Liver (tissue), 9 donors: ENCODE measurements around the gene HNRNPL. TPM values are rescaled to one million over a fixed set of nuclear protein-coding genes. Genes with fewer than 3 reads are reported as not detected.

ENCODE experiments used
- DNase-seq: peaks from one replicate; pipeline ENCODE4 v3.0.0-alpha.2; 2017; ENCODE audit warnings: low spot score
- H3K27ac ChIP-seq, 2 donors: one replicate each; pipeline ENCODE4 v1.7.0; 2013; ENCODE audit warnings: inconsistent platforms in 2 of 2, low read length in 2 of 2, control low read depth in 1 of 2, low read depth in 1 of 2, mild to moderate bottlenecking in 1 of 2
- H3K27me3 ChIP-seq, 4 donors: one replicate each; pipeline versions ENCODE4 v1.6.1 to v1.7.0; 2013; ENCODE audit warnings: low read length in 3 of 4, inconsistent platforms in 1 of 4, mild to moderate bottlenecking in 1 of 4, moderate library complexity in 1 of 4; ENCODE audit not compliant: control insufficient read depth in 4 of 4, insufficient read depth in 4 of 4
- H3K36me3 ChIP-seq, 4 donors: one replicate each; pipeline versions ENCODE4 v1.6.1 to v1.7.0; 2013; ENCODE audit warnings: low read length in 3 of 4, mild to moderate bottlenecking in 3 of 4, low read depth in 1 of 4, moderate library complexity in 1 of 4; ENCODE audit not compliant: control insufficient read depth in 4 of 4, insufficient read depth in 3 of 4
- H3K4me1 ChIP-seq, 4 donors: one replicate each; pipeline versions ENCODE4 v1.6.1 to v1.7.0; 2013; ENCODE audit warnings: low read length in 3 of 4, mild to moderate bottlenecking in 3 of 4, moderate library complexity in 1 of 4; ENCODE audit not compliant: control insufficient read depth in 4 of 4, insufficient read depth in 4 of 4
- H3K4me3 ChIP-seq, 3 donors: one replicate each; pipeline versions ENCODE4 v1.6.1 to v1.7.0; 2013; ENCODE audit warnings: low read length in 3 of 3, control low read depth in 1 of 3, low read depth in 1 of 3, mild to moderate bottlenecking in 1 of 3
- H3K9ac ChIP-seq, 2 donors: one replicate each; pipeline ENCODE4 v1.7.0; 2013; ENCODE audit warnings: low read length in 2 of 2, mild to moderate bottlenecking in 2 of 2, moderate library complexity in 2 of 2, control low read depth in 1 of 2, low read depth in 1 of 2
- H3K9me3 ChIP-seq, 4 donors: one replicate each; pipeline versions ENCODE4 v1.6.1 to v1.7.0; 2013; ENCODE audit warnings: low read length in 3 of 4; ENCODE audit not compliant: control insufficient read depth in 4 of 4
- CTCF ChIP-seq: fragments of 150-350 bp; IDR thresholded peaks from 2 replicates; pipeline ENCODE4 v1.5.1; 2017; ENCODE audit warnings: improper control_type of control experiment, low read depth, low read length; ENCODE audit not compliant: missing input control
- EGR1 ChIP-seq, 2 donors: IDR thresholded peaks; 2 replicates each; pipeline ENCODE4 v1.6.1; 2016 to 2018; ENCODE audit warnings: antibody characterized with exemption in 2 of 2, low read depth in 2 of 2
- GABPA ChIP-seq, 2 donors: IDR thresholded peaks in 1 of 2; conservative IDR thresholded peaks in 1 of 2; 2 replicates each; pipeline ENCODE4 v1.6.1; 2016; ENCODE audit warnings: antibody characterized with exemption in 2 of 2, mild to moderate bottlenecking in 1 of 2, moderate library complexity in 1 of 2
- HNF4A ChIP-seq, 2 donors: conservative IDR thresholded peaks; 2 replicates each; pipeline ENCODE4 v1.6.1; 2016; ENCODE audit warnings: antibody characterized with exemption in 2 of 2, mild to moderate bottlenecking in 2 of 2
- MAX ChIP-seq: IDR thresholded peaks from 2 replicates; pipeline ENCODE4 v1.6.1; 2016; ENCODE audit warnings: antibody characterized with exemption
- RAD21 ChIP-seq, 2 donors: IDR thresholded peaks; 2 replicates each; pipeline ENCODE4 v1.6.1; 2016; ENCODE audit warnings: antibody characterized with exemption in 2 of 2, mild to moderate bottlenecking in 2 of 2
- REST ChIP-seq: IDR thresholded peaks from 2 replicates; pipeline ENCODE4 v1.6.1; 2016; ENCODE audit warnings: antibody characterized with exemption, mild to moderate bottlenecking
- RXRA ChIP-seq, 2 donors: IDR thresholded peaks; 2 replicates each; pipeline ENCODE4 v1.6.1; 2017 to 2018; ENCODE audit warnings: antibody characterized with exemption in 2 of 2, mild to moderate bottlenecking in 1 of 2
- SP1 ChIP-seq: IDR thresholded peaks from 2 replicates; pipeline ENCODE4 v1.6.1; 2018; ENCODE audit warnings: antibody characterized with exemption, mild to moderate bottlenecking
- TAF1 ChIP-seq: conservative IDR thresholded peaks from 2 replicates; pipeline ENCODE4 v1.6.1; 2016; ENCODE audit warnings: antibody characterized with exemption, mild to moderate bottlenecking
- YY1 ChIP-seq: IDR thresholded peaks from 2 replicates; pipeline ENCODE4 v1.6.1; 2016; ENCODE audit warnings: antibody characterized with exemption, mild to moderate bottlenecking
- ZBTB33 ChIP-seq: IDR thresholded peaks from 2 replicates; pipeline ENCODE4 v1.6.1; 2016; ENCODE audit warnings: antibody characterized with exemption
- WGBS: extraction: QIAGEN DNeasy Blood & Tissue Kit; methylation state at CpG from one replicate; pipeline ENCODE4 v1.1.7; 2013; 5-methylcytosine and 5-hydroxymethylcytosine counted together
- polyA plus RNA-seq, 2 donors: library from polyadenylated mRNA; stranded (reverse) in 1 of 2; unstranded in 1 of 2; fragments of 200-250 nt in 1 of 2; fragments of >200 nt in 1 of 2; fragmentation: Nextera tagmentation in 1 of 2; extraction: Ambion mirVana in 1 of 2; gene quantifications; one replicate each; pipeline versions ENCODE4 v1.2.1 to v1.2.3, GENCODE V29; 2013 to 2015
- total RNA-seq, 2 donors: library from RNA; depleted of rRNA; stranded (reverse); fragments of >200 nt; gene quantifications; one replicate each; pipeline ENCODE4 v1.2.3, GENCODE V29; 2014
- donor health status: healthy.
- donor health status: healthy.
- donor health status: healthy.
- donor health status: healthy.
- donor health status: healthy.

HNRNPL gene
- total and polyA plus RNA-seq, 4 donors: 50.4 to 166 (median 95.6) TPM

- H3K4me3 ChIP-seq: no peak overlapping the region
- no peaks in the 10 kb centered on the region for H3K9me3 ChIP-seq
- WGBS: 96% methylated on average over 19 of the region's 19 CpGs
- H3K27ac ChIP-seq: no peak overlapping the region
- H3K9ac ChIP-seq: no peak overlapping the region
- no peaks in the 10 kb centered on the region for H3K27me3 ChIP-seq
- DNase-seq: no peak
- TF ChIP-seq GABPA (IDR thresholded peaks at IDR 0.05 in 1 of 2, conservative IDR thresholded peaks at IDR 0.05 in 1 of 2) (no peak), RAD21 (IDR thresholded peaks at IDR 0.05) (no peak), CTCF (no peak), MAX (no peak), YY1 (no peak), EGR1 (IDR thresholded peaks at IDR 0.05; ENCODE audit: low read depth in 2 of 2) (no peak), REST (no peak), ZBTB33 (no peak), SP1 (no peak), TAF1 (no peak), HNF4A (conservative IDR thresholded peaks at IDR 0.05) (no peak), RXRA (IDR thresholded peaks at IDR 0.05) (no peak)
- peaks cover 0 to 6% (median 3%) of the 10 kb centered on the region in 4 donors for H3K4me1 ChIP-seq
- H3K36me3 ChIP-seq: peaks cover 6 to 20% (median 7%) of the 10 kb centered on the region in 4 donors
These were observed 31.3 kb upstream of the HNRNPL start for GRCh38 chr19:38880882-38881609.
